ENCODE results near the gene ABCC8. TPM values are rescaled to one million over a fixed set of nuclear protein-coding genes. Genes with fewer than 3 reads are reported as not detected.

Gene ABCC8
- total and polyA plus RNA-seq, 2 experiments from 2014 or later: 2.0 to 3.4 TPM

- Mint-ChIP-seq H3K36me3 (ENCODE audit: low read depth) (no peaks in the 10 kb centered on the region; the same call in 2 of the 3 replicates), H3K4me1 (peaks cover 21% of the 10 kb centered on the region), H3K27ac (no peak overlapping the region), H3K27me3 (ENCODE audit: insufficient read depth, low read depth, poor library complexity) (peaks cover 2% of the 10 kb centered on the region), H3K9me3 (no peaks in the 10 kb centered on the region), H3K4me3 (no peak overlapping the region)
- Histone ChIP-seq H3K9me2 (ENCODE audit: insufficient read depth) (no peaks in the 10 kb centered on the region), H4K20me1 (replicated peaks; ENCODE audit: insufficient read depth) (no peaks in the 10 kb centered on the region), H3K79me2 (replicated peaks; ENCODE audit: insufficient read depth) (no peaks in the 10 kb centered on the region), H3K27ac (ENCODE audit: low read depth) (no peak overlapping the region), H3K36me3 (ENCODE audit: insufficient read depth) (no peaks in the 10 kb centered on the region), H2AFZ (no peak overlapping the region), H3K4me3 (no peak overlapping the region), H3K4me2 (no peak overlapping the region), H3F3A (replicated peaks; ENCODE audit: low read depth) (no peaks in the 10 kb centered on the region), H3K27me3 (ENCODE audit: insufficient read depth) (no peaks in the 10 kb centered on the region), H3K4me1 (ENCODE audit: insufficient read depth) (peaks cover 9% of the 10 kb centered on the region; the same call in 1 of the 2 replicates)
- DNase-seq (ENCODE audit: low spot score): no peak
- ATAC-seq: no peak
- TF ChIP-seq NANOG (IDR thresholded peaks at IDR 0.05; ENCODE audit: borderline replicate concordance) (no peak), ZNF462 (CRISPR knock-in tag; IDR thresholded peaks at IDR 0.05) (no peak), EZH2phosphoT487 (IDR thresholded peaks at IDR 0.05; ENCODE audit: unreplicated experiment) (no peak), EZH2 (IDR thresholded peaks at IDR 0.05; ENCODE audit: low read depth, unreplicated experiment) (no peak), ETS1 (IDR thresholded peaks at IDR 0.05) (no peak), JUNB (IDR thresholded peaks at IDR 0.05; ENCODE audit: unreplicated experiment) (no peak), ZNF331 (CRISPR knock-in tag; IDR thresholded peaks at IDR 0.05; ENCODE audit: low read depth) (no peak), CREB1 (CRISPR knock-in tag; IDR thresholded peaks at IDR 0.05; ENCODE audit: low read depth) (no peak), CTCF (conservative IDR thresholded peaks at IDR 0.05; ENCODE audit: low read depth in 2 of 2) (no peak), STAT1 (IDR thresholded peaks at IDR 0.05; ENCODE audit: unreplicated experiment) (no peak), POLR2AphosphoS5 (IDR thresholded peaks at IDR 0.05; ENCODE audit: low read depth) (no peak), ZNF114 (CRISPR knock-in tag; IDR thresholded peaks at IDR 0.05) (no peak)
- TF ChIP-seq, protein P1, sequence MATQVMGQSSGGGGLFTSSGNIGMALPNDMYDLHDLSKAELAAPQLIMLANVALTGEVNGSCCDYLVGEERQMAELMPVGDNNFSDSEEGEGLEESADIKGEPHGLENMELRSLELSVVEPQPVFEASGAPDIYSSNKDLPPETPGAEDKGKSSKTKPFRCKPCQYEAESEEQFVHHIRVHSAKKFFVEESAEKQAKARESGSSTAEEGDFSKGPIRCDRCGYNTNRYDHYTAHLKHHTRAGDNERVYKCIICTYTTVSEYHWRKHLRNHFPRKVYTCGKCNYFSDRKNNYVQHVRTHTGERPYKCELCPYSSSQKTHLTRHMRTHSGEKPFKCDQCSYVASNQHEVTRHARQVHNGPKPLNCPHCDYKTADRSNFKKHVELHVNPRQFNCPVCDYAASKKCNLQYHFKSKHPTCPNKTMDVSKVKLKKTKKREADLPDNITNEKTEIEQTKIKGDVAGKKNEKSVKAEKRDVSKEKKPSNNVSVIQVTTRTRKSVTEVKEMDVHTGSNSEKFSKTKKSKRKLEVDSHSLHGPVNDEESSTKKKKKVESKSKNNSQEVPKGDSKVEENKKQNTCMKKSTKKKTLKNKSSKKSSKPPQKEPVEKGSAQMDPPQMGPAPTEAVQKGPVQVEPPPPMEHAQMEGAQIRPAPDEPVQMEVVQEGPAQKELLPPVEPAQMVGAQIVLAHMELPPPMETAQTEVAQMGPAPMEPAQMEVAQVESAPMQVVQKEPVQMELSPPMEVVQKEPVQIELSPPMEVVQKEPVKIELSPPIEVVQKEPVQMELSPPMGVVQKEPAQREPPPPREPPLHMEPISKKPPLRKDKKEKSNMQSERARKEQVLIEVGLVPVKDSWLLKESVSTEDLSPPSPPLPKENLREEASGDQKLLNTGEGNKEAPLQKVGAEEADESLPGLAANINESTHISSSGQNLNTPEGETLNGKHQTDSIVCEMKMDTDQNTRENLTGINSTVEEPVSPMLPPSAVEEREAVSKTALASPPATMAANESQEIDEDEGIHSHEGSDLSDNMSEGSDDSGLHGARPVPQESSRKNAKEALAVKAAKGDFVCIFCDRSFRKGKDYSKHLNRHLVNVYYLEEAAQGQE (IDR thresholded peaks at IDR 0.05; ENCODE audit: unreplicated experiment): no peak
These were observed 37.2 kb upstream of the ABCC8 start for GRCh38 chr11:17513853-17514252.
